AG10803 (cell line): Measurements from ENCODE around the gene FBXO34.

Source experiments
- DNase-seq: peaks from one replicate; pipeline ENCODE4 v3.0.0; 2010; ENCODE audit warnings: low read depth
- H3K4me3 ChIP-seq: 2 replicates; pipeline ENCODE4 v1.5.1; 2011; ENCODE audit warnings: mild to moderate bottlenecking, low read length, control low read depth
- TF ChIP-seq, protein P1 (sequence below): conservative IDR thresholded peaks from 2 replicates; pipeline ENCODE4 v1.5.1; 2011; ENCODE audit warnings: mild to moderate bottlenecking, low read length, control low read depth, inconsistent platforms

The FBXO34 gene

DNA sequence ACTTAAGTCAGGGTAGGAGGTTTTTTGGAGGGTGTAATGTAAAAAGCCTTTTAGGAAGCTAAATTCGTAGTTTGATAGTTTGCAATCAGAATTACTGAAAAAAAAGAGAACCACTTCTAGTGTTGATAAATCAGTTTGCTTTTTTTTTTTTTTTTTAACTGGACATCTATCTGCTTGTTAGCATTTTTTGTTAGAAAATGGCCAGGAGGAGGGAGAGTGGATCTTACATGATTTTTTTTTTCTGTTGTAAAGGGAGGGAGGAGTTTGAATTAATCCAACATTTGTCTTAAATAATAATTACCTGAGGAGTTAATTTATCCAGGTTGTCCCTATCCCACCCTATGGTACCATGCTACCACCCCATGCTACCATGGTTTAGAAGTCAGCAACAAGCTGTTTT lies 1.2 kb downstream of the FBXO34 start:
- peak overlapping the region; percentile 98 for H3K4me3 ChIP-seq
- TF ChIP-seq, protein P1, sequence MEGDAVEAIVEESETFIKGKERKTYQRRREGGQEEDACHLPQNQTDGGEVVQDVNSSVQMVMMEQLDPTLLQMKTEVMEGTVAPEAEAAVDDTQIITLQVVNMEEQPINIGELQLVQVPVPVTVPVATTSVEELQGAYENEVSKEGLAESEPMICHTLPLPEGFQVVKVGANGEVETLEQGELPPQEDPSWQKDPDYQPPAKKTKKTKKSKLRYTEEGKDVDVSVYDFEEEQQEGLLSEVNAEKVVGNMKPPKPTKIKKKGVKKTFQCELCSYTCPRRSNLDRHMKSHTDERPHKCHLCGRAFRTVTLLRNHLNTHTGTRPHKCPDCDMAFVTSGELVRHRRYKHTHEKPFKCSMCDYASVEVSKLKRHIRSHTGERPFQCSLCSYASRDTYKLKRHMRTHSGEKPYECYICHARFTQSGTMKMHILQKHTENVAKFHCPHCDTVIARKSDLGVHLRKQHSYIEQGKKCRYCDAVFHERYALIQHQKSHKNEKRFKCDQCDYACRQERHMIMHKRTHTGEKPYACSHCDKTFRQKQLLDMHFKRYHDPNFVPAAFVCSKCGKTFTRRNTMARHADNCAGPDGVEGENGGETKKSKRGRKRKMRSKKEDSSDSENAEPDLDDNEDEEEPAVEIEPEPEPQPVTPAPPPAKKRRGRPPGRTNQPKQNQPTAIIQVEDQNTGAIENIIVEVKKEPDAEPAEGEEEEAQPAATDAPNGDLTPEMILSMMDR: no peak
- no peak for DNase-seq

- peak overlapping the region; percentile 98; the same call in 1 of the 2 replicates for H3K4me3 ChIP-seq
- TF ChIP-seq, protein P1: no peak
- no peak for DNase-seq
Observed at GRCh38 chr14:55272922-55273321, 1.7 kb downstream of the FBXO34 start.

GRCh38 chr14:55274146-55274545 lies 2.9 kb downstream of the FBXO34 start:
- H3K4me3 ChIP-seq: no peak overlapping the region
- no peak for DNase-seq
- TF ChIP-seq, protein P1: no peak

DNA sequence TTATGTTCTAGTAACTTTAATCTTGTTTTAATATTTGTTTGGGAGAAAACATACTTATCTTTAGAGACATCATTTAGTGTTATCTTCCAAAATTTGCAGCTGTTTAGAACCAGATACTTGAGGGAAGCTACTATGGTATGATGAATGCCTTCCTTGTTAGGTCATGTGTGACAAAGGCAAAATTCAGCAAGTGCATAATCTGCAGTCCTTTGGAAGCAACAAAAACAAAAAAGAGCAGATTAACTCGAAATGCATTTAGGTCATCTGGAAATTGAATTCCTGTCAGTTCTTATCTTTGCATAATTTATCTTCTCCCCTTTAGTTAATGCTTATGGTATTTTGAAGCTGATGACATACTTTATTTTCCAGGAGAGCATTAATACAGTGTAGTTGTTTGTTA lies 3.5 kb downstream of the FBXO34 start:
- TF ChIP-seq, protein P1: no peak
- no peak overlapping the region for H3K4me3 ChIP-seq
- DNase-seq: peak; percentile 49

DNA sequence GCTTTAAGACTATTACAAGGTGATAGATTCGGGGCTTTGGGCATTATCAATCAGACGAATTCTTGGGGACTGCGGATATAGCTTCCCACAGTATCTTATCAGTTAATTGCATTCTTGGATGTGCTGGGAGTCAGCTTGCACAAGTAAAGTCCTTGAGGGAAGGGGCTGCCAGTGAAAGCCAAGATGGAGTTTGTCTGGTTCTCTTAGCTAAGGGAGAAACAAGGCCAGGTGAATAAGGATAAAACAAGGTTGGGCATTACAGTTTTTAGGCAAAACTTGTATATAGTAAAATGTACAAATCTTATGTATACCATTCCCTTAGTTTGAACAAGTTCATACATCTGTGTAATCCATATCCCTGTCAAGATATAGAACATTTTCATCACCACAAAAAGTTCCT lies 5.5 kb downstream of the FBXO34 start:
- H3K4me3 ChIP-seq: no peak overlapping the region
- no peak for DNase-seq
- TF ChIP-seq, protein P1: no peak

GRCh38 chr14:55277972-55278740 lies 6.9 kb downstream of the FBXO34 start:
- TF ChIP-seq, protein P1: no peak
- no peak for DNase-seq
- no peak overlapping the region for H3K4me3 ChIP-seq

DNA sequence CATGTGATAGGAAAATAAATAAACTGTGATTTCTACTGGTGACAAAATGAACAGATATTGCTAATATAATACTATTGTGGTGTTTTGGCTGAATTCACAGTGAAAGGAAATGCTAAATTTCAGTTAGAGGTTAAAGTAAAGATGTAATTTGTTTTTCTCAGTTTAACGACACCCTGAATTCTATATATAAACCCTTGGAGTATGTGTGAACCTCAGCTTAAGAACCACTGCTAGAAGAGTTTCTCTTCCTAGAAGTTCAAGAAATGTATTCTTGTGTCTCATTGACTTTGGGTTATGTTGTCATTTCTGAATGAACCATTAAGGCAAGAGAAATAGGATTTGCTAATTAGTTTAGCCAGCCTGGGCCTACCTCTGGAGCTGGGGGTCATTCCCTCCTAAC lies 8.2 kb downstream of the FBXO34 start:
- DNase-seq: no peak
- no peak overlapping the region for H3K4me3 ChIP-seq

More for the DNA sequence above, 8.2 kb downstream of the FBXO34 start:
- TF ChIP-seq, protein P1: no peak
